ENCODE measurements around the gene CCRL2. TPM values are rescaled to one million over a fixed set of nuclear protein-coding genes. Genes with fewer than 3 reads are reported as not detected.

Gene CCRL2
- total RNA-seq, 1 experiment from 2014 or later = not detected

GRCh38 chr3:46413951-46414350 is 6.9 kb downstream of the CCRL2 start:
- Histone ChIP-seq H2BK5ac (ENCODE audit: insufficient read length, low read length) (no peak overlapping the region), H3K4ac (ENCODE audit: low read depth, low read length) (no peak overlapping the region), H3K18ac (ENCODE audit: insufficient read length, low read depth, low read length) (no peak overlapping the region), H4K20me1 (ENCODE audit: control insufficient read depth, insufficient read depth, insufficient read length) (no peaks in the 10 kb centered on the region), H3T11ph (ENCODE audit: low read length) (no peak overlapping the region), H4K8ac (replicated peaks; ENCODE audit: insufficient read length, low read depth, low read length) (no peak overlapping the region), H2AFZ (ENCODE audit: low read length) (no peak overlapping the region), H2BK120ac (ENCODE audit: low read depth, low read length, poor library complexity, severe bottlenecking) (no peak overlapping the region), H3K9ac (ENCODE audit: extremely low read depth, insufficient read length, low read length) (no peak overlapping the region), H3K79me1 (ENCODE audit: insufficient read depth, low read depth, low read length, poor library complexity, severe bottlenecking) (no peaks in the 10 kb centered on the region), H2BK20ac (ENCODE audit: low read depth, low read length, poor library complexity, severe bottlenecking) (no peak overlapping the region), H3K9me3 (ENCODE audit: control insufficient read depth, low read depth, low read length) (no peaks in the 10 kb centered on the region), H3K27ac (ENCODE audit: insufficient read length, low read depth, low read length) (no peak overlapping the region), H3K79me2 (ENCODE audit: insufficient read depth, low read length) (no peaks in the 10 kb centered on the region), H3K4me1 (ENCODE audit: insufficient read depth, low read length) (peaks cover 4% of the 10 kb centered on the region; the same call in 1 of the 2 replicates), H3K56ac (ENCODE audit: insufficient read length, low read depth, low read length) (no peak overlapping the region), H4K5ac (ENCODE audit: insufficient read length, low read depth, low read length) (no peak overlapping the region), H2AK5ac (ENCODE audit: insufficient read length, low read length) (no peak overlapping the region), H2BK15ac (ENCODE audit: low read depth, low read length) (no peak overlapping the region), H3K23me2 (ENCODE audit: insufficient read length, low read depth, low read length, poor library complexity, severe bottlenecking) (no peaks in the 10 kb centered on the region), H3K27me3 (ENCODE audit: insufficient read depth, low read length) (no peaks in the 10 kb centered on the region), H4K91ac (ENCODE audit: insufficient read length, low read depth, low read length) (no peak overlapping the region), H2BK12ac (ENCODE audit: insufficient read length, low read depth, low read length) (no peak overlapping the region), H3K4me2 (ENCODE audit: insufficient read depth, insufficient read length, low read length) (no peak overlapping the region), H3K14ac (ENCODE audit: insufficient read depth, low read length) (no peak overlapping the region), H3K23ac (ENCODE audit: insufficient read length, low read depth, low read length) (no peak overlapping the region)
- no peaks in the 10 kb centered on the region for H3K36me3 Mint-ChIP-seq (ENCODE audit: insufficient read depth in 1 of 3, low read depth in 3 of 3)
- DNase-seq = no peak
- no CpG with 5 or more reads among the region's 5 CpGs for WGBS (ENCODE audit: extremely low coverage, insufficient read length, low lambda C conversion rate)
- no peak overlapping the region for H3K27ac Mint-ChIP-seq
- peaks cover 20 to 23% of the 10 kb centered on the region in 2 experiments for H3K4me1 Mint-ChIP-seq
- TF ChIP-seq CTCF (conservative IDR thresholded peaks at IDR 0.05) = no peak
- H3K9me3 Mint-ChIP-seq = no peaks in the 10 kb centered on the region; a peak in 1 of 5 replicates
- H3K4me3 Mint-ChIP-seq = no peak overlapping the region
- H3K27me3 Mint-ChIP-seq (ENCODE audit: low read depth) = no peaks in the 10 kb centered on the region; the same call in 1 of the 2 replicates

Measured in H9 (cell line).